ENCODE results near the gene ZMYND8.

GRCh38 chr20:47164140-47164539, 192.4 kb downstream of the ZMYND8 start:
- TF ChIP-seq TAF1 (IDR thresholded peaks at IDR 0.05; ENCODE audit: low read depth, low read length) (no peak), POLR2A (IDR thresholded peaks at IDR 0.05; ENCODE audit: control extremely low read depth in 1 of 2, low read depth in 2 of 2, low read length in 2 of 2) (no peak), CTCF (IDR thresholded peaks at IDR 0.05; ENCODE audit: control extremely low read depth in 1 of 3, insufficient read depth in 1 of 3, low read depth in 1 of 3, low read length in 3 of 3) (no peak), MAX (IDR thresholded peaks at IDR 0.05) (no peak), GTF2F1 (IDR thresholded peaks at IDR 0.05; ENCODE audit: borderline replicate concordance, low read depth, low read length) (no peak), ASH2L (IDR thresholded peaks at IDR 0.05; ENCODE audit: low read length) (no peak), GABPA (IDR thresholded peaks at IDR 0.05; ENCODE audit: borderline replicate concordance, insufficient read depth, low read length) (no peak), EP300 (IDR thresholded peaks at IDR 0.05; ENCODE audit: borderline replicate concordance in 1 of 2, low read depth in 2 of 2, low read length in 2 of 2) (no peak), YY1 (IDR thresholded peaks at IDR 0.05; ENCODE audit: low read depth, low read length) (no peak), ZNF274 (IDR thresholded peaks at IDR 0.05; ENCODE audit: borderline replicate concordance, extremely low read depth, low read length) (no peak)

Measured in H1 (cell line).